IPS DF 19.7 (cell line): ENCODE data around the gene DTNBP1.

Experiments used
- DNase-seq: peaks from one replicate; pipeline ENCODE4 v3.0.0-alpha.2; 2013; ENCODE audit warnings: low read depth, low spot score

The DTNBP1 gene

GRCh38 chr6:15533379-15534026, 129.3 kb downstream of the DTNBP1 start:
- DNase-seq = no peak

- DNase-seq = no peak
Measured at GRCh38 chr6:15531973-15532372, 130.9 kb downstream of the DTNBP1 start.

GRCh38 chr6:15530411-15530810, 132.4 kb downstream of the DTNBP1 start:
- no peak for DNase-seq

- DNase-seq = no peak
Measured at GRCh38 chr6:15528870-15529269, 134.0 kb downstream of the DTNBP1 start.

- no peak for DNase-seq
Measured at GRCh38 chr6:15527838-15528617, 134.8 kb downstream of the DTNBP1 start.

- no peak for DNase-seq
Measured at GRCh38 chr6:15526212-15526701, 136.6 kb downstream of the DTNBP1 start.

- DNase-seq = no peak
Measured at GRCh38 chr6:15524861-15525401, 137.9 kb downstream of the DTNBP1 start.

GRCh38 chr6:15523679-15524630, 138.9 kb downstream of the DTNBP1 start:
- no peak for DNase-seq

GRCh38 chr6:15522856-15523529, 139.8 kb downstream of the DTNBP1 start:
- no peak for DNase-seq

GRCh38 chr6:15522427-15522826, 140.4 kb downstream of the DTNBP1 start:
- DNase-seq = no peak

GRCh38 chr6:15522026-15522425, 140.8 kb downstream of the DTNBP1 start:
- no peak for DNase-seq

GRCh38 chr6:15521582-15521981, 141.2 kb downstream of the DTNBP1 start:
- DNase-seq = no peak

GRCh38 chr6:15520626-15521203, 142.1 kb downstream of the DTNBP1 start:
- no peak for DNase-seq

- DNase-seq = no peak
Measured at GRCh38 chr6:15519681-15520080, 143.1 kb downstream of the DTNBP1 start.

GRCh38 chr6:15518878-15519277, 143.9 kb downstream of the DTNBP1 start:
- no peak for DNase-seq

- no peak for DNase-seq
Measured at GRCh38 chr6:15518057-15518456, 144.8 kb downstream of the DTNBP1 start.

- no peak for DNase-seq
Measured at GRCh38 chr6:15517600-15517999, 145.2 kb downstream of the DTNBP1 start.

GRCh38 chr6:15516923-15517560, 145.8 kb downstream of the DTNBP1 start:
- no peak for DNase-seq

- no peak for DNase-seq
Measured at GRCh38 chr6:15516378-15516777, 146.4 kb downstream of the DTNBP1 start.
